GM15510 (cell line): ENCODE data around the gene NTN1.

Experiments used
- POLR2A ChIP-seq: IDR thresholded peaks from 3 replicates; pipeline ENCODE4 v1.6.1; 2011; ENCODE audit warnings: borderline replicate concordance; ENCODE audit not compliant: insufficient read length; ENCODE audit errors: extremely low read depth

Gene NTN1

DNA sequence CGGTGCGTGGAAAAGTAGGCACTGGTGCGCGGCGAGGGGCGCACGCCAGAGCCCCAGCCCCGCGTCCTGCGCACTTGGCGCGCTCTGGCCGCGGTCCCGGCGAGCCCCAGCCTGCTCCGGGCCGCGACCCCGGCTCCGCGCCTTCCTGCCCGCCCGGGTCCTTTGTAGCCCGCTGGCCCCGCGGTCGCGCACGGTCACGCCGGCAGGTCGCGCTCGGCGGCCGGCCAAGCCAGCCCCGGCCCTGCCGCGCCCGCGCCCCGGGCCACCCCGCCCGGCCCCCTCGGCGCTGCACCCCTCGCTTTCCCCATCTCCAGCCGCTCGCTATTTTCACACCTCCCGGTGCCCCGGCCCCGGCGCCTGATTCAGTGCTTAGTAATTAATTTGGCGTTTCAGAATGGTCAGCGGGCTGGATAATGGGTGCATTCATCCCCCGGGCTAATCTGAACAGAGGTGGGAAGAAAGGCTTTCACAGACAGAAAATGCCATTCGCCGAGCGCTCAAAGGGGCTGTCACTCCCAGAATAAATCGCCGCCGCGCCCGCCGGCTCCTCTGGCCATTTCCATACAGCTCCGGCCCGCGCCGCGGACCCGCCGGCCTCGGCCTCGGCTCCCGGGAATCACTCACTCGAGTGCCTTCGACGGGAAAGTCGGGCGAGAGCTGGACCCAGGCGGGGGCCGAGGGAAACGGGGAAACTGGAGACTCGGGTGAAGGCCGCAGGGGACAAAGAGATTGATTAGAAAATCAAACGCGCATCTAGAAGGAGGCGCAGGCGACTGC is 17.8 kb upstream of the NTN1 start:
- TF ChIP-seq POLR2A, result no peak

DNA sequence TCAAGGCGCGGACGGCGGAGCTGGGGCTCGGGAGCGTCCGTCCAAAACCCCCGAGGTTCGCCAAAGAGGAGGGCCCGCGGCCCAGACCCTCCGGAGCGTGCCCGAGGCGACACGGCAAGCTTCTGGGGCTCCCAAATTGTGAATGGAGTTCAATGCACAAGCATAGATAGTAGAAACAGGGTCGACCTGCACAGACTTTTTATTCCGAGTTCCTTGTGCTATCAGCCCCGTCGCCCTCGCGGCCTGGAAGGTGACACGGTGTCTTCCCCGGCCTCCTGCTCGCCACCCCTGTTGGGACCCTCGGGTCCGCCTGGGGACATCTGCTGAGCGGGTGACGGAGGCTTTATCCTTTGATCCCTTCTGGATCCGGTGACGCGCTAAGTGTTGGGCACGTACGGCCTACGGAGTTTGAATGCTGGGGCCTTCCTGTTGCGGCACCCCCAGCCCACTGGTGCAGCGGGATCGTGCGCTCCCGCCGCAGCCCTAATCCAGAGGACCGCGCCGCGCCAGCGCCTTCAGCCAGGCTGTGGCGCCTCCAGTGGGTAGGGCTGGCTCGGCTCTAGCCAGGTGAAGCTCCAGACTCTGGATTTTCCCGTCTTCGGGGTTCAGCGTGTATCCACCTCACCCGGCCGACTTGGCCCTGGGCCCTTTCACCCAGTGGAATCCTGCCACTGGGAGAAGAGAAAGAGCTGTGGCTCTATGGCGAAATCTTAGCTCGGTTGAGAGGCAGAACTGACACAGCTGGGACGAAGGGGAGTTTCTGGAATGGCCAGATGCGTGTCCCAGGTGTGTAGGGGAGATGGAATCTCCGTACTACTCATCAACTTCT is 17.0 kb upstream of the NTN1 start:
- no peak for TF ChIP-seq POLR2A

DNA sequence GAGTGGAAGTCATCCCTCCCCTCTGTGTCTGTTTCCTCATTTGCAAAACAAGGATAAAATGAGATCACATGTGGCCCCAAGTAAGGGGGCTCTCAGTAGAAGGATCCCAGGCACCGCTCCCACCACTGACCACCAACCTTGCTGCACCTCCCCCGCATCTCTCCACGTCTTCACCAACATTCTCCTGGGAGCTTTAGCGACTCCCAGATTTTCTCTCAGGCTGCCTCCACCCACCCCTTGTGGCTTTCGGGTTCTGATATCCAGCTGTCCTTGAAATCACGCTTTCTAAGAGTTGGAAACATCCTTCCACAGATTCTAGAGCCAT is 16.4 kb upstream of the NTN1 start:
- no peak for TF ChIP-seq POLR2A

DNA sequence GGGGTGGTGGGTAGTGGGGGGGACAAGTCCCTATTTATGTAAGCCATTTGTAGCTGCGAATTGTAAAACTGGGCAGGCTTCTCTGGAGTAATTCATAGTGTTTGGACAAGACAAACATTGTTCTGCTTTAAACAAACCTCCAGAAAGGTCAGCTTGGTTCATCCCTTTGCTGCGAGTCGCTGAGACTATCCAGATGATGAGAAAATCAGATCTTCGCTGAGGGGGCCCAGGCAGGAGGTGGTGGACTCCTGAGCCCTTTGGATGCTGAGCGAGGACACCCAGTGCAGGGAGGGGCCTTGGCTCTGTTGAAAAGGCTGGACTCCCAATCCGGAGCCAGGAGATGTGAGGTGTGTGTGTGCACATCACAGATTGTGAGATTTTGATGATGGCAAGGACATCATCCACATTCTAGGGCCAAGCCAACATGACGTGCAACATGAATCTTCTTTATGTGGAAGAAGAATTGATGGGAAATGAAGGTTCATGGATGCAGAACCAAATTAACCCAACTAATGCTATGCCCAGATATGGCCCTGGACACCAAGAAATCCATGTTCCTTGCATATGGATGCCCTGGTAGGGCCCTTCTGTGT is 15.0 kb upstream of the NTN1 start:
- TF ChIP-seq POLR2A, result no peak

DNA sequence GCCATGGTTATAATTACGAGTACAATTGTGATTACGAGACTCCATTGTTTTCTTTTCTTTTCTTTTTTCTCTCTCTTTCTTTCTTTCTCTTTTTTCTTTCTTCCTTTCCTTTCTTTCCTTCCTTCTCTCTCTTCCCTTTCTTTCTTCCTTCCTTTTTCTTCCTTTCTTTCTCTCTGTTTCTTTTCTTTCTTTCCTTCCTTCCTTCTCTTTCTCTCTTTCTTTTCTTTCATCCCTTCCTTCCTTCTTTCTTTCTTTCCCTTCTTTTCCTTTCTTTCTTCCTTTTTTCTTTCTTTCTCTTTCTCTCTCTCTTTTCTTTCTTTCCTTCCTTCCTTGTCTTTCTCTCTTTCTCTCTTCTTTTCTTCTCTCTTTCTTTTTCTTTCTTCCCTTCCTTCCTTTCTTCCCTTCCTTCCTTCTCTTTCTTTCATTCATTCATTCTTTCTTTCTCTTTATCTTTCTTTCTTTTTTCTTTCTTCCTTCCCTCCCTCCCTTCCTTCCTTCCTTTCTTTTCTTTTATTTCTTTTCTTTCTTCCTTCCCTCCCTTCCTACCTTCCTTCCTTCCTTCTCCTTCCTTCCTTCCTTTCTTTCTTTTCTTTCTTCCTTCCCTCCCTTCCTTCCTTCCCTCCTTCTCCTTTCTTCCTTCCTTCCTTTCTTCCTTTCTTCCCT is 14.1 kb upstream of the NTN1 start:
- TF ChIP-seq POLR2A, result no peak

DNA sequence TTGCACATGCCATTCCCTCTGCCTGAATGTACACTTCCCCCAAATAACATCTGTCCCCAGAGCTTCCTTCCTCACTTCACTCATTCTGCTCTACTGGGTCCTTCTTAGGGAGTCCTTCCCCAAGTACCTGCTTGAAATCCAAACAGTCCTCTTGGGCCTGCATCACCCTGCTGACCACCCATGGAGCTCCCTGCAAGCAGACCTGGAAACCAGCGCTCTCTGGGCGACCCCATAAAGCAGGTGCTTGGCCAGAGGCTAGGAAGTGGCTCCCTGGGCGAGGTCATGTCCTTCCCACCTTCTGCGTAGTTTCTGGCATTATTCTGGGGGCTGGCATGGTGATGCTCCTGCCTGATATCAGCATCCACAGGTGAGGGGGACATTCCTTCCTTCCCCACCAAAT is 12.2 kb upstream of the NTN1 start:
- no peak for TF ChIP-seq POLR2A

DNA sequence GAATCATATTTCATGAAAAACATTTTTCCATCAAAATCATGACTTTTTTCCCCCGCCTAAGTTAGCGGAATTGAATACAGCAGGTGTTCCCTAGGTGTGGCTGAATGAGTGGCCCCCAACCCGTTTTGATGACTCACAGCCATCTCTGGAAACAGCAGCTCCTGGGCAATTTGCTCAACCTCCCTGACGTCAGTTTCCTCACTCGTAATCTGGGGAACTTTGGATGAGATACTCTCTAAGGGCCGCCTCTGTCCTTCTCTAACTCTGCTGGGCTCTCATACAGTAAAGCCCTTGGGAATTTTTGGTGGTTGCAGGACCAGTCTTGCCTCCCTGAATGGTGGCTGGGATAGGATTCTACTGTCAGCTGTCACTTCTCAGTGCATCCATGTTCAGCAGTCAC is 11.6 kb upstream of the NTN1 start:
- no peak for TF ChIP-seq POLR2A

DNA sequence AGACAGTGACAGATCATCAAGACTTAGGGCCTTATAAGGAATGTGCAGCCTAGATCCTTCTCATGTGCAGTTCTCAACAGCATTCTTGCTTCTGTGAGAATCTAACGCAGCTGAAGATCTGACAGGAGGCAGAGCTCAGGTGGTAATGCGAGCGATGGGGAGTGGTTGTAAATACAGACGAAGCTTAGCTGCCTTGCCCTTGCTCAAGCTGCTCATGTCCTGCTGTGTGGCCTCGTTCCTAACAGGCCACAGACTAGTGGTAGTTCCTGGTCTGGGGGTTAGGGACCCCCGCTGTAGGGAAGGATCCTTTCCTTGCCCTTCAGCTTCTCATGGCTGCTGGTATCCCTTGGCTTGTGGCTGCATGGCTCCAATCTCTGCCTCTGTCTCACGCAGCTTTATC is 10.3 kb upstream of the NTN1 start:
- no peak for TF ChIP-seq POLR2A

DNA sequence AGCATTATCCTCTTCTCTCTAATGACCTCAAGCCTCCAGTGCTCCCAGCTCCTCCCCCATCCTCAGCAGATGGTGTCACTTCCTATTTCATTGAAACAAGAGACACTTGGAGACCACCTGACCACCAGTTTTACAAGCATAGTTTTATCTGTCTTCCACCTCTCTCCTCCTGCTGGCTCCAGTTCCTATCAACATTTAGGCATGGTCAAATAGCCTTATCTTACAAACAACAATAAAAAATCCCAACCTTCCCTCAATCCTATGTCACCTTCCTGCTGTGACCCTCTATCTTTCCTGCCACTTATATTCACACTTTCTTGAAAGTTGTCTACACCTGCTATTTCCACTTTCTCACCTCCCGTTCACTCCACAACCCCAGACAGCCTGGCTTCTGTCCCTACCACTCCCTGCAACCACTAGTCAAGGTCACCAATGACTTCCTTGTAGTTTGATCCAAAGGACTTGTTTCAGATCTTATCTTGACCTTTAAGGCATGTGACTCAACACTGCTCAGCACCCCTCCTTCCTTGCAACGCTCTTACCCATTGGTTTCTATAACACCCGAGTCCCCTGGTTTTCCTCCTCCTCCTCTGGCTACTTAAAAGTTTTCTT is 4.3 kb upstream of the NTN1 start:
- no peak for TF ChIP-seq POLR2A

DNA sequence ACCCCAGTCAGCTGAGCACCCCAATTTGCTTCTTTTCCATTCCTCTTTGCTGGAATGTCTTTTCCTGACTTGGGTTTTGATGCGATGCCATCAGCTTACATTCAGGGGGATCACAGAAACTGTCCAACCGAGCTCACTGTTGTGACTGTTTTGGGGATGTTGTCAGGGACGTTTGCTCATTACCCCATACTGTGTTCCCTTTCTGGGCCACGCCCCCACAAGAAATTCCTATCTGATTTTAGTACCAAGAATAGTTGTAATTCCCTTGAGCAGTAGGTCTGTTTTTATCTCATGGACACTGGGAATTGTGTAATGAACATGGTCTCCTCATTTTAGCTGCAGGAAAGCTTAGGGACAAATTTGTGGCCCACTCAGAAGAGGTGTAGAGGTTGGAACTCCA is 2.6 kb upstream of the NTN1 start:
- TF ChIP-seq POLR2A, result no peak

DNA sequence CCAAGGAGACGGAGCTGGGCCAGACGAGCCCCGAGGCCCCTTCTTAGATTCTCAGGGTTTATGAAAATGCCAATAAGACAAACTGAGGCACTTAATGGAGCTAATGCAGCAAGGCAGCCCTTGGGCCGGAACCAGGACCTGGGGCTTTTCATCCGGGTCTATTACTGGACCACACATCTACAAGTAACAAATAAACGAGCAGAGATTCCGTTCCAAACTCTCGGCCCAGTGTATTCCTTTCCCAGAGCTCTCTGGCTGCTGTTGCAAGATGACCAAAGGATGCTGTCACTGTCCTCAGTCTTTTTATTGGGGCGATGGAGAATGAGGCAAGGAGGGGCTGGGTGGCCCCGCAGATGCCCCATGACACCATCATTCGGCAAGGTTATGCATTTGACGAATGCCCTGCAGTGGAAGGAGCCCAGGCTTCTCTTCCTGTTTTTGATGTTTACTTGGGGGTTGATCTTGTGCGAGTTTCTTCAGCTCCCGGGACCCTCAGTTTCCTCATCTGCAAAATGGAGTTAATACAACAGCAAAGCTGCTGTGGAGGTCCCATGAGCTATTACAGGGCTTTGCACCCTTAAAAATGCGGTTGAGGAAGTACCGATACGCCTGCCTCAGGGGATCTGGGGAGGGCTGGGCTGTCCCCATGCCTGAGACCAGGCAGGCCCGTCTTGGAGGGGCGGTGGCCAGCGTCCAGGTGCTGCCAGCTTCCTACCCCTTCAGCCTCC is 1.1 kb upstream of the NTN1 start:
- no peak for TF ChIP-seq POLR2A

DNA sequence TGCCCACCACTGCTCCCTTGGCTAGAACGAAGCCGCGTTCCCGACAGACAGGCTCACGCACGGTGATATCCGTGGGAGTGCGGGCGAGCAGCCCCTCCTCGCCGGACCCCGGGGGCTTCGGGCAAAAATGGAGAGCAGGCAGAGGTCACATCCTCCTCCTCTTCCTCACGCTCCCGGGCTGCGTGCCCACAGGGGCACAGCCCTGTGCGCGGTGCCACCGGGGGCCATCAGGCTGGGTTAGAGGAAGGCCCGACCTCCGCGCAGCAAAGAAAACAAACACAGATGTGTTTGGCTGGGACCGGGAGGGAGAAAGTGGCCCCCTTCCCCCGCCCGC is 519 bp upstream of the NTN1 start:
- no peak for TF ChIP-seq POLR2A

DNA sequence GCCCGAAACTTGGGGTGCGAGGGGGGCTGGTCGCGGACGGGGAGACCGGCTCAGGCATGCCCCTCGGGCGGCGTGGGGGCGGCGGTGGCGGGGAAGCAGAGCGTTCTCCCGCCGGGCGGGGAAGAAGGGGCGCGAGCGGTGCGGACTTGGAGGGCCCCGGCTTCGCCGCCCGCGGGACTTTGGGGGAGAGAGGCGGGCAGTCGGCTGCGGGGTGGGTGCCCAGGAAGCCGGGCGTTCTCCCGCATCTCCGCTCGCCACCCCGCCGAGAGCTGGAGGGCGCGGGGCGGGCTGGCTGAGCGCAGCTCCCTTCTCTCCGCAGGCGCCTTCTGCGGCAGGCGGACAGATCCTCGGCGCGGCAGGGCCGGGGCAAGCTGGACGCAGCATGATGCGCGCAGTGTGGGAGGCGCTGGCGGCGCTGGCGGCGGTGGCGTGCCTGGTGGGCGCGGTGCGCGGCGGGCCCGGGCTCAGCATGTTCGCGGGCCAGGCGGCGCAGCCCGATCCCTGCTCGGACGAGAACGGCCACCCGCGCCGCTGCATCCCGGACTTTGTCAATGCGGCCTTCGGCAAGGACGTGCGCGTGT is 772 bp downstream of the NTN1 start:
- TF ChIP-seq POLR2A, result no peak
